ENCODE data around the gene ELMOD3. TPM values are rescaled to one million over a fixed set of nuclear protein-coding genes. Genes with fewer than 3 reads are reported as not detected.
"Not testable (repeated sequence)": the region's sequence is repeated elsewhere in the genome, so short reads cannot be mapped to it uniquely, and the experiment has no call there.

The ELMOD3 gene
- total RNA-seq, 4 donors from 2014 or later = 12.8 to 45.3 (median 21.0) TPM

DNA sequence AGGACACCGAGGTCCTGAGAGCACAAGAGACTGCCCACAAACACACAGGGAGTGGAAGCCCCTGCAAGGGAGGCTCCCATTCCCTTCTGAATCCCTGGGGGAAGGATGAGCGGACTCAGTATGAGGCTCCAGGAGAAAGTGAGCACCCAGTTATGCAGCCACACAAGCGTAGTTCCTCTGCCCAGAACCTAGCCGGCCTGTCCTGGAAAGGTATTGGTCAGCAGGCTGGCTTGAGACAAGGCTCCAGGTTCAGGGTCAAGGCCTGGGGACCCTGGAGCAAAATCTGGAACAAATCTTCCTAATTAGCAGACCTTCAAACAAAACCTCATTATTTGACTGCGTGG is 56.8 kb downstream of the ELMOD3 start:
- TF ChIP-seq, protein P1, sequence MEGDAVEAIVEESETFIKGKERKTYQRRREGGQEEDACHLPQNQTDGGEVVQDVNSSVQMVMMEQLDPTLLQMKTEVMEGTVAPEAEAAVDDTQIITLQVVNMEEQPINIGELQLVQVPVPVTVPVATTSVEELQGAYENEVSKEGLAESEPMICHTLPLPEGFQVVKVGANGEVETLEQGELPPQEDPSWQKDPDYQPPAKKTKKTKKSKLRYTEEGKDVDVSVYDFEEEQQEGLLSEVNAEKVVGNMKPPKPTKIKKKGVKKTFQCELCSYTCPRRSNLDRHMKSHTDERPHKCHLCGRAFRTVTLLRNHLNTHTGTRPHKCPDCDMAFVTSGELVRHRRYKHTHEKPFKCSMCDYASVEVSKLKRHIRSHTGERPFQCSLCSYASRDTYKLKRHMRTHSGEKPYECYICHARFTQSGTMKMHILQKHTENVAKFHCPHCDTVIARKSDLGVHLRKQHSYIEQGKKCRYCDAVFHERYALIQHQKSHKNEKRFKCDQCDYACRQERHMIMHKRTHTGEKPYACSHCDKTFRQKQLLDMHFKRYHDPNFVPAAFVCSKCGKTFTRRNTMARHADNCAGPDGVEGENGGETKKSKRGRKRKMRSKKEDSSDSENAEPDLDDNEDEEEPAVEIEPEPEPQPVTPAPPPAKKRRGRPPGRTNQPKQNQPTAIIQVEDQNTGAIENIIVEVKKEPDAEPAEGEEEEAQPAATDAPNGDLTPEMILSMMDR (IDR thresholded peaks at IDR 0.05) = no peak
- TF ChIP-seq POLR2A (IDR thresholded peaks at IDR 0.05) = no peak
- no peaks in the 10 kb centered on the region for H3K27me3 ChIP-seq
- no peaks in the 10 kb centered on the region for H3K9me3 ChIP-seq
- intact Hi-C loops (cut with DNase I; ENCODE audit: low total_unique reads) = no loop called here
- no peaks in the 10 kb centered on the region for H3K36me3 ChIP-seq
- H3K27ac ChIP-seq = no peak overlapping the region
- H3K4me1 ChIP-seq = peaks cover 0 to 9% of the 10 kb centered on the region in 2 donors
- DNase-seq = no peak
- no peak overlapping the region for H3K4me3 ChIP-seq

DNA sequence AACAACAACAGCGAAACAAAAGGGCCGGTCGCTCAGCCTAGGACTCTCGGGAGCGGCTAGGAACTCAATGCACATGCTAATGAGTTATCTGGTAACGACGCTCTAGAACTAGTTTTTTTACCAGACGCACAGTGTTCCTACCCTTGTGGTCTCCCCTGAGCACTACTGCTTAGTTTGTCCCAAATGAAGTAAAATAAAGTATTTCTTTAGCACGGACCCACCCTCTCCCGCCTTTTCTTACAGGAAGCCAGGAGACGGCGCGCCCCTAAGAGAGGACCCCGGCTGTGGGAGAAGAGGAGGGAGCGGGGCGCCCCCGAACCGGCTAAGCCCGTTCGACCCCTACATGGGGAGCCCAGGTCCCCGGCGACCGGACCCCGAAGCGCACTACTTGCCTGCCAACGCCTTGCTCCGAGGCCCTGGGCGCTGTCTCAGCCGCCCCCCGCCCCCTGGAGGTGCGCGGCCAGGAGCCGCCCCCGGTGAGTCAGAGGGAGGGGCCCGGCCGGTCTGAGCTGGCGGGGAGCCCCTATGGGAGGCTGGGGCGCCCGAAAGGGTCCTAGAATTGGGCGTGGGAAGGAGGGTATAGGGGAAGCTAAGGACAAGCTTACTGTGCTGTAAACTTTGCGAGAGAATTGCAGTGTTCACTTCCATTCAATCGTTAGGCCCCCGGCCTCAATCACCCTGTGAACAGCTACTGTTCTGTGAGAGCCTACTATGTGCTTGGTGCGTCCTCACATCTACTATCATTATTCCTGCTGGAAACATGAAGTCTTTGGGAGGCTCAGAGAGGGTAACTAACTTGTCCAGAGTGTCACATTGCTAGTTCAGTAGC is 59.2 kb downstream of the ELMOD3 start:
- peak in 1 of 2 donors; percentile 64 for TF ChIP-seq POLR2A (IDR thresholded peaks at IDR 0.05)
- TF ChIP-seq, protein P1 (IDR thresholded peaks at IDR 0.05) = peak in 1 of 4 experiments; percentile 30
- DNase-seq = peak; percentile 69 to 81
- Histone ChIP-seq H3K27ac (peak overlapping the region; percentile 57 to 83), H3K27me3 (no peaks in the 10 kb centered on the region), H3K36me3 (no peaks in the 10 kb centered on the region), H3K4me3 (peak overlapping the region; percentile 44 to 52), H3K4me1 (peaks cover 0 to 9% of the 10 kb centered on the region in 2 donors), H3K9me3 (no peaks in the 10 kb centered on the region)
- intact Hi-C loops (cut with DNase I; ENCODE audit: low total_unique reads) = no loop called here

DNA sequence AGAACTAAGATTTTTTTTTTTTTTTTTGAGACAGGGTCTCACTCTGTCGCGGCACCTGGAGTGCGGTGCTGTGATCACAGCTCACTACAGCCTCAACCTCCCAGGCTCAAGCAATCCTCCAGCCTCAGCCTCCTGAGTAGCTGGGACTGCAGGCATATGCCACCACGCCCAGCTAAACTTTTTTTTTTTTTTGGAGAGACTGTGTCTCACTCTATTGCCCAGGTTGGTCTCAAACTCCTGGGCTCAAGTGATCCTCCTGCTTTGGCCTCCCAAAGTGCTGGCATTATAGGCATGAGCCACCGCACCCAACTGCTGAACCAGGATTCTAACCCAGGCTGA is 59.8 kb downstream of the ELMOD3 start:
- peaks cover 0 to 14% of the 10 kb centered on the region in 2 donors for H3K4me1 ChIP-seq
- H3K9me3 ChIP-seq; intact Hi-C loops (cut with DNase I; ENCODE audit: low total_unique reads); H3K27me3 ChIP-seq; DNase-seq; H3K36me3 ChIP-seq: not testable (repeated sequence)
- H3K4me3 ChIP-seq = peak overlapping the region in 1 of 2 donors; percentile 52
- peak overlapping the region; percentile 57 to 83 for H3K27ac ChIP-seq

DNA sequence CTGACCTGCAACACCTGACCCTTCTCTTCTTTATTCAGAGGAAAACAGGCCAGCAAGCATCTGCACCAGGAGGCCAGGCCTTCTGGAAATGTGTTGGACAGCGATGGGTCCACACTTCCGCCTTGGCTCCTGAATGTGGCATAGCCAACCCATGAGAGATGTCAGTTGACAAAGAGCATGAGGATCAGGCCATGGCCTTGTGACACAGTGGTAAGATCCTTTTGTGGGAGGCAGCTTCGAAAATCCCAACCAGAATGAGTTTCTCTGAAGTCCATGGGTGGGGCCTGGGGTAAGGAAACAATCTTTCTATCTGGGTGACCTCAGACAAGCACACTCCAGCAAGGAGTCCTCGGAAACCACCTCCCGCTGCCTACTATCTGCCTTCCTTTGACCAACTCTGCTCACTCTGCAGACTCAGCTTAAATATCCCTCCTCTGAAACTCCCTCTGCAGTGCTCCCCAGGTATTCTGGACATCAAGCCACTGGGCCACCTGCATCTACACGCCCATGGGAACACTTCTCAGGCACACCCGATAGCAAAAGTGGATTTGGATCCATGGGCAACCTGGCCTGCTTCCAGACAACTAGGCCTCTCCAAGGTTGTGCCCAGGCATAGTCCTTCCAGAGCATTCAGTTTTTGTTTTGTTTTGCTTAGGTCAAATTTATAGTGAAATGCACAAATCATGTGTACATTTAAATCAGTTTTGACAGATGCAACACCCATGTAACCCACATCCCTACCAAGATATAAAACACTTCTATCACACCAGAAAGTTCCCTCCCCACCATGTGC is 60.4 kb downstream of the ELMOD3 start:
- Histone ChIP-seq H3K27ac (peak overlapping the region in 1 of 2 donors; percentile 83), H3K4me3 (no peak overlapping the region), H3K9me3 (no peaks in the 10 kb centered on the region), H3K4me1 (peaks cover 0 to 14% of the 10 kb centered on the region in 2 donors), H3K27me3 (no peaks in the 10 kb centered on the region), H3K36me3 (no peaks in the 10 kb centered on the region)
- intact Hi-C loops (cut with DNase I; ENCODE audit: low total_unique reads) = no loop called here
- no peak for DNase-seq
- TF ChIP-seq, protein P1 (IDR thresholded peaks at IDR 0.05) = no peak
- TF ChIP-seq POLR2A (IDR thresholded peaks at IDR 0.05) = no peak

DNA sequence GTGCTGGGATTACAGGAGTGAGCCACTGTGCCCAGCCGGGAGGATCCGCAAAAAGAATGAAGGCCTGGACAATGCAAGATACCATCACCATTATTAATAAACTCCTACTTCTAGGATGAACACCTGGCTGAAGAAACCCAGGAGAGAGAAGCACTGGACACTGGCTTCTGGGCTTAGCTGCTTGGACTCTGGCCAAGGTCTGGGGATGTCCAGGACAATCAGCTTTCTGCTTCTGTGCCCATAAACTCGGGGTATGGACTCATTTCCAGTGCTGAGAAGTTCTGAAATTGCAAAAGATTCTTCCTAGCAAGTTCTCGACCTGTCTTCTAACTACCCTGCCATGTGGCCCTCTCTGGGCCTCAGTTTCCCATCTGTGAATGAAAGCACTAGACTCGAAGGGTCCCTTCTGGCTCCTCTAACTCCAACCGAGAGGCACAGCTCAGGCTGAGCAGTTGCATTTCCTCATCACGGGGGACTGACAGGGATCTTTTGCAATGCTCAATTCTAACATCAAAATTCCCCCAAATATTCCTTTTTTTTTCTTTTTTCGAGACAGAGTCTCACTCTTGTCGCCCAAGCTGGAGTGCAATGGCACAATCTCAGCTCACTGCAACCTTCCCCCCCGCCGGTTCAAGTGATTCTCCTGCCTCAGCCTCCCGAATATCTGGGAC is 61.5 kb downstream of the ELMOD3 start:
- TF ChIP-seq POLR2A (IDR thresholded peaks at IDR 0.05) = no peak
- no peaks in the 10 kb centered on the region for H3K27me3 ChIP-seq
- H3K4me3 ChIP-seq = no peak overlapping the region
- no peak overlapping the region for H3K27ac ChIP-seq
- H3K36me3 ChIP-seq = no peaks in the 10 kb centered on the region
- peaks cover 0 to 8% of the 10 kb centered on the region in 2 donors for H3K4me1 ChIP-seq
- no peaks in the 10 kb centered on the region for H3K9me3 ChIP-seq
- no peak for DNase-seq
- intact Hi-C loops (cut with DNase I; ENCODE audit: low total_unique reads) = no loop called here
